GM12891 (cell line): ENCODE measurements around the gene BTRC.

Experiments used
- POLR2A ChIP-seq: IDR thresholded peaks from 2 replicates; pipeline ENCODE4 v1.6.1; 2011; ENCODE audit warnings: low read depth, low read length, control low read depth
- POLR2AphosphoS5 ChIP-seq: IDR thresholded peaks from 2 replicates; pipeline ENCODE4 v1.6.1; 2011; ENCODE audit warnings: low read depth, low read length, control low read depth
- POU2F2 ChIP-seq: IDR thresholded peaks from 2 replicates; pipeline ENCODE4 v1.6.1; 2011; ENCODE audit warnings: low read depth, mild to moderate bottlenecking, control low read depth, low read length, moderate library complexity
- SPI1 ChIP-seq: IDR thresholded peaks from 2 replicates; pipeline ENCODE4 v1.6.1; 2011; ENCODE audit warnings: low read depth, low read length, control low read depth
- TAF1 ChIP-seq: IDR thresholded peaks from 2 replicates; pipeline ENCODE4 v1.6.1; 2011; ENCODE audit warnings: low read depth, low read length, control low read depth

DNA sequence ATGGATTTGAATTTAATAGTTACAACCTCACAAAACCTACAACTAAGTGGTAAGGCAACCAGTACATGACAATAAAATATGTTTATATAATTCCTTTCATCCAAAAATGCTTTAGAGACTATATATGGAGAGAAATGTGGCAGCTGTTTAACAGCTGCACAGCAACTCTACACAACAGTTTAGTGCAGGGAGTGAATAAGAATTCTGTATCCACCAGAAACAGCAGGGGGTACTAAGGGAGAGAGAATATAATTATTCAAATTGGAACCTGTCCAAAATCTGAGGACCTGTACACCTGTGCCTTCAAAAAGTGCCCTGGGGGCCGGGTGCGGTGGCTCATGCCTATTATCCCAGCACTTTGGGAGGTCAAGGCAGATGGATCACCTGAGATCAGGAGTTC lies 184.5 kb downstream of the BTRC start:
- TF ChIP-seq POLR2AphosphoS5 = no peak
- TF ChIP-seq TAF1 = no peak
- no peak for TF ChIP-seq POLR2A
- TF ChIP-seq POU2F2 = no peak
- no peak for TF ChIP-seq SPI1
